Activated CD8-positive, alpha-beta T cell treated with anti-CD3 and anti-CD28 coated beads for 36 hours (primary cell): ENCODE results near the gene BOC. TPM values are rescaled to one million over a fixed set of nuclear protein-coding genes. Genes with fewer than 3 reads are reported as not detected.
"Not testable (repeated sequence)": the region's sequence is repeated elsewhere in the genome, so short reads cannot be mapped to it uniquely, and the experiment has no call there.

Source experiments
- ATAC-seq: fragments of 200-7000 bp; cut with Tn5 transposase; one replicate; pipeline ENCODE4 v1.10.0; 2021; ENCODE audit warnings: mild to moderate bottlenecking, moderate library complexity
- CTCF ChIA-PET: fragments of 350-600 bp; sonication (Branson Sonifier 250); formaldehyde crosslinking; loops from one replicate; lab custom pipeline; 2021; ENCODE audit warnings: antibody characterized with exemption; lab: Charles Lee
- POLR2A ChIA-PET: fragments of 350-600 bp; sonication (Branson Sonifier 250); formaldehyde crosslinking; loops from one replicate; lab custom pipeline; 2021; ENCODE audit warnings: antibody characterized with exemption; lab: Charles Lee
- DNase-seq: peaks from one replicate; pipeline ENCODE4 v3.0.0-alpha.2; 2020
- H3K27ac Mint-ChIP-seq: one replicate; pipeline ENCODE4 v1.8.0; 2021; ENCODE audit warnings: mild to moderate bottlenecking, mixed read lengths
- H3K27me3 Mint-ChIP-seq: one replicate; pipeline ENCODE4 v1.8.0; 2021; ENCODE audit warnings: mixed read lengths
- H3K36me3 Mint-ChIP-seq: one replicate; pipeline ENCODE4 v1.8.0; 2021; ENCODE audit warnings: low read depth, mixed read lengths
- H3K4me1 Mint-ChIP-seq: one replicate; pipeline ENCODE4 v1.8.0; 2021; ENCODE audit warnings: low read depth, mixed read lengths
- H3K4me3 Mint-ChIP-seq: one replicate; pipeline ENCODE4 v1.8.0; 2021; ENCODE audit warnings: mild to moderate bottlenecking, moderate library complexity, mixed read lengths
- H3K9me3 Mint-ChIP-seq: one replicate; pipeline ENCODE4 v1.8.0; 2021; ENCODE audit warnings: mixed read lengths
- intact Hi-C: fragments of 100-400 bp; cut with micrococcal nuclease; formaldehyde crosslinking; loops from one replicate; pipeline ENCODE4 v1.10.0; 2022
- total RNA-seq, 2 experiments: library from RNA; stranded (reverse); gene quantifications; one replicate each; pipeline ENCODE4 v1.2.3, GENCODE V29; 2021
- TF ChIP-seq, protein P1 (sequence below): fragments of 200-600 bp; IDR thresholded peaks from one replicate; pipeline ENCODE4 v1.8.0; 2022; ENCODE audit warnings: antibody characterized with exemption, mild to moderate bottlenecking

The BOC gene
- total RNA-seq, 2 experiments from 2014 or later, result 0.20 to 0.49 TPM

DNA sequence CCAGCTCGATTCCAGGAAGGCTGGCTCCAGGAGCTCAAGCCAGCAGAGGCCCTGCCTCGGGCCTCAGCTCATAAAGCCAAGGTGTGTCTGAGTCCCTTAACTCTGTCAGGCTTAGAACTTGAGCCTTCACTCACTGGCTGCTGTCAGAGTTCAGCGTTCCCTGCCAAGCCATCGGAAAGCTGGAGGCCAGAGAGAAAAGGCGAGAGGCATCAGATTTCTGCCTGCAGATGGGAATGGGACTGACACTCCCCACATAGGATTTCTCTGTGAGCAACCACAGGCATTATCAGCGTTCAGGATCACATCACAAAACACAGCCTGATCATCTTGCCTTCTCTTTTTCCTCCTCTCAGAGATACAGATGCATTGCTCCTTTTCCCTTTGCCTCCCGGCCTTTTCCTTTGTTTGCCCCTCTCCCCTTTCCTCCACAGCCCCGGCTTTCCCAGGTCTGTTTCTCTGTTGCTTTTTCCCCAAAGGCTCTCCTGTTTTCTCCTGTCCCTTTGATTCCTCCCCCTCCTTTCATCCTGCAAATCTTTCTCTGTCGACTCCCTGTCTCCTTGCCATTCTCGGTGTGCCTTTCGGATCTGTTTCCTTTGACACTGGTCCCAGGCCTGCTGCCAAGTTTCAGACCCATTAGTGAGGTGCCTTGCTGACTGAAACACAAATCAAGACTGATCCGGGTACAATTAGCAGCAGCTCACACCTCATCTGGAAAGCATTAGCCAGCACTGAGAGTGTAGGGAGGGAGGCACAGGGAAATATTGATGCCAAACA lies 44.5 kb upstream of the BOC start:
- intact Hi-C loops, result no loop called here
- POLR2A ChIA-PET, result no interaction called here
- Mint-ChIP-seq H3K9me3 (no peaks in the 10 kb centered on the region), H3K4me1 (peaks cover 3% of the 10 kb centered on the region), H3K36me3 (no peaks in the 10 kb centered on the region), H3K27me3 (peaks cover under 1% of the 10 kb centered on the region), H3K4me3 (no peak overlapping the region), H3K27ac (no peak overlapping the region)
- ATAC-seq (no peak), DNase-seq (no peak)
- TF ChIP-seq, protein P1, sequence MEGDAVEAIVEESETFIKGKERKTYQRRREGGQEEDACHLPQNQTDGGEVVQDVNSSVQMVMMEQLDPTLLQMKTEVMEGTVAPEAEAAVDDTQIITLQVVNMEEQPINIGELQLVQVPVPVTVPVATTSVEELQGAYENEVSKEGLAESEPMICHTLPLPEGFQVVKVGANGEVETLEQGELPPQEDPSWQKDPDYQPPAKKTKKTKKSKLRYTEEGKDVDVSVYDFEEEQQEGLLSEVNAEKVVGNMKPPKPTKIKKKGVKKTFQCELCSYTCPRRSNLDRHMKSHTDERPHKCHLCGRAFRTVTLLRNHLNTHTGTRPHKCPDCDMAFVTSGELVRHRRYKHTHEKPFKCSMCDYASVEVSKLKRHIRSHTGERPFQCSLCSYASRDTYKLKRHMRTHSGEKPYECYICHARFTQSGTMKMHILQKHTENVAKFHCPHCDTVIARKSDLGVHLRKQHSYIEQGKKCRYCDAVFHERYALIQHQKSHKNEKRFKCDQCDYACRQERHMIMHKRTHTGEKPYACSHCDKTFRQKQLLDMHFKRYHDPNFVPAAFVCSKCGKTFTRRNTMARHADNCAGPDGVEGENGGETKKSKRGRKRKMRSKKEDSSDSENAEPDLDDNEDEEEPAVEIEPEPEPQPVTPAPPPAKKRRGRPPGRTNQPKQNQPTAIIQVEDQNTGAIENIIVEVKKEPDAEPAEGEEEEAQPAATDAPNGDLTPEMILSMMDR, result no peak
- CTCF ChIA-PET, result interaction anchor here (1.1 kb wide), 1 partner anchor 31 kb away, joined by 5 read pairs; no protein-coding TSS in a partner anchor

- no peak overlapping the region for H3K27ac Mint-ChIP-seq
- no peak for ATAC-seq
- TF ChIP-seq, protein P1, result no peak
- ChIA-PET CTCF (interaction anchor here (1.1 kb wide), 1 partner anchor 32 kb away, joined by 5 read pairs; no protein-coding TSS in a partner anchor), POLR2A (interaction anchor here (0.7 kb wide), 1 partner anchor 40 kb away, joined by 3 read pairs; no protein-coding TSS in a partner anchor)
- no peaks in the 10 kb centered on the region for H3K9me3 Mint-ChIP-seq
- H3K36me3 Mint-ChIP-seq, result no peaks in the 10 kb centered on the region
- no peaks in the 10 kb centered on the region for H3K27me3 Mint-ChIP-seq
- peaks cover 3% of the 10 kb centered on the region for H3K4me1 Mint-ChIP-seq
- intact Hi-C loops, result no loop called here
- no peak for DNase-seq
- H3K4me3 Mint-ChIP-seq, result no peak overlapping the region
Measured at GRCh38 chr3:113167825-113168801, 43.2 kb upstream of the BOC start.

DNA sequence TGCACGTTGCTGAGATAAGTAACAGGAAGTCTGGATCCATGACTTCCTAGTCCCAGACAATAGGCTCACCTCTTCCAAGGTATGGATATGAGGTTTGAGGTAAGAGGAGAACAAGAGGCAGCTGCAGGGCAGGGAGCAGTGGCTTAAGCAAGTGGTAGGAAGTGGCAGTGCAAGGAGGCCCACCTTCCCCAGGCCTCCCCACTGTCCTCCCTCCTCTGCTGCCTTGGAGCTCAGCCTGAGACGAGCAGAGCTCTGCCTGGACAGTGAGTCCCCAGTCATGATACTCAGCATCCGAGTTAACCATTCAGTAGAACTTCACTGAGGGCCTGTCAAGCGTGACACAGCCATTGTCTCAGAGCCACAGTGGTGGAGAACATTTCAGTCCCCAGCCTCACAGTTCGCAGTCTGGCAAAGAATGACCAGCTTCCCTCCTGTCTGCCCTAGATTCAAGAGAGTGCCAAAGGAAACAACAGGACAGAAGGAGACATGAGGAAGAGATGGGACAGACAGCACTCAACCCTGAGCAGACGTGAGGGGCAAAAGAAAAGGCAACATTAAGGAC lies 41.4 kb upstream of the BOC start:
- Mint-ChIP-seq H3K36me3 (no peaks in the 10 kb centered on the region), H3K4me1 (peaks cover 3% of the 10 kb centered on the region), H3K27ac (no peak overlapping the region), H3K27me3 (no peaks in the 10 kb centered on the region), H3K4me3 (no peak overlapping the region), H3K9me3 (no peaks in the 10 kb centered on the region)
- no peak for ATAC-seq
- CTCF ChIA-PET, result no interaction called here
- POLR2A ChIA-PET, result interaction anchor here (0.6 kb wide), 1 partner anchor 8 kb away, joined by 3 read pairs; no protein-coding TSS in a partner anchor
- intact Hi-C loops, result no loop called here
- DNase-seq, result no peak
- TF ChIP-seq, protein P1, result no peak

DNA sequence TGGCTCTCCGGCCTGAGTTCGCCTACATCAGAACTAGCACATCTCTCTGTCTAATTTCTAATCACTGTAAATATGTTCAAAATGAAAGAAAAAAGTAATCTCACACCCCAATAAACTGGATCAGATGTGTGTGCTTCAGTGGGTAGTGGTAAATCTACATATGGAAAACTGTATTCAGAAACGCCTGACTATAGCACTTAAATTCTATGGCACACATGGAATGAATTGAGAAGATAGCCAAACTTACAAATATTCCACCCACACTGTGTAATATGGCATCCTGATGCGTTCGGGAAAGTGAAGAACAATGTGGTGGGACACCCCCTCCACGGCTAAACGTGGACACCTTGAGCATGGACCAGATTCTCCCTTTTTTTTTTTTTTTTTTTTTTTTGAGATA lies 40.6 kb upstream of the BOC start:
- Mint-ChIP-seq H3K4me1 (peaks cover 3% of the 10 kb centered on the region), H3K27me3 (no peaks in the 10 kb centered on the region), H3K36me3 (no peaks in the 10 kb centered on the region), H3K4me3 (no peak overlapping the region), H3K27ac (no peak overlapping the region), H3K9me3 (no peaks in the 10 kb centered on the region)
- DNase-seq, result no peak
- TF ChIP-seq, protein P1, result no peak
- no peak for ATAC-seq
- POLR2A ChIA-PET, result no interaction called here
- CTCF ChIA-PET, result no interaction called here
- intact Hi-C loops, result no loop called here

GRCh38 chr3:113171675-113172300 lies 39.6 kb upstream of the BOC start:
- H3K4me1 Mint-ChIP-seq, CTCF ChIA-PET, POLR2A ChIA-PET, H3K4me3 Mint-ChIP-seq, H3K27me3 Mint-ChIP-seq, H3K36me3 Mint-ChIP-seq, intact Hi-C loops, H3K27ac Mint-ChIP-seq, H3K9me3 Mint-ChIP-seq, ATAC-seq, DNase-seq: not testable (repeated sequence)
